ENCODE results near the gene LRRC4B.

The LRRC4B gene

GRCh38 chr19:50506700-50507099 is 61.5 kb downstream of the LRRC4B start:
- no peak for DNase-seq (ENCODE audit: low read depth in 2 of 2)

- DNase-seq (ENCODE audit: low read depth in 2 of 2) = no peak
Observed at GRCh38 chr19:50505856-50506611, 62.2 kb downstream of the LRRC4B start.

- DNase-seq (ENCODE audit: low read depth in 2 of 2) = no peak
Observed at GRCh38 chr19:50501568-50502475, 66.4 kb downstream of the LRRC4B start.

GRCh38 chr19:50501186-50501567 is 67.1 kb downstream of the LRRC4B start:
- DNase-seq (ENCODE audit: low read depth in 2 of 2) = no peak

GRCh38 chr19:50500753-50501151 is 67.5 kb downstream of the LRRC4B start:
- no peak for DNase-seq (ENCODE audit: low read depth in 2 of 2)

GRCh38 chr19:50500060-50500752 is 68.0 kb downstream of the LRRC4B start:
- no peak for DNase-seq (ENCODE audit: low read depth in 2 of 2)

GRCh38 chr19:50498219-50499056 is 69.8 kb downstream of the LRRC4B start:
- no peak for DNase-seq (ENCODE audit: low read depth in 2 of 2)

- no peak for DNase-seq (ENCODE audit: low read depth in 2 of 2)
Observed at GRCh38 chr19:50497022-50497405, 71.2 kb downstream of the LRRC4B start.

- DNase-seq (ENCODE audit: low read depth in 2 of 2) = no peak
Observed at GRCh38 chr19:50496189-50497021, 71.8 kb downstream of the LRRC4B start.

- no peak for DNase-seq (ENCODE audit: low read depth in 2 of 2)
Observed at GRCh38 chr19:50495020-50495531, 73.2 kb downstream of the LRRC4B start.

GRCh38 chr19:50494186-50495019 is 73.8 kb downstream of the LRRC4B start:
- no peak for DNase-seq (ENCODE audit: low read depth in 2 of 2)

- DNase-seq (ENCODE audit: low read depth in 2 of 2) = no peak
Observed at GRCh38 chr19:50493171-50493570, 75.1 kb downstream of the LRRC4B start.

GRCh38 chr19:50492303-50493052 is 75.8 kb downstream of the LRRC4B start:
- DNase-seq (ENCODE audit: low read depth in 2 of 2) = peak in 1 of 2 donors; percentile 43

- DNase-seq (ENCODE audit: low read depth in 2 of 2) = no peak
Observed at GRCh38 chr19:50490991-50491472, 77.2 kb downstream of the LRRC4B start.

- no peak for DNase-seq (ENCODE audit: low read depth in 2 of 2)
Observed at GRCh38 chr19:50490411-50490811, 77.8 kb downstream of the LRRC4B start.

- no peak for DNase-seq (ENCODE audit: low read depth in 2 of 2)
Observed at GRCh38 chr19:50489461-50490011, 78.7 kb downstream of the LRRC4B start.

- no peak for DNase-seq (ENCODE audit: low read depth in 2 of 2)
Observed at GRCh38 chr19:50488389-50489194, 79.6 kb downstream of the LRRC4B start.

All from stimulated activated CD4-positive, alpha-beta T cell treated with anti-CD3 and anti-CD28 coated beads, Interleukin-15, amount 100 ng/mL, for 48 hours (primary cell).